Fibroblast of the aortic adventitia (primary cell): Measurements from ENCODE around the gene TREM2. TPM values are rescaled to one million over a fixed set of nuclear protein-coding genes. Genes with fewer than 3 reads are reported as not detected.

Source experiments
- DNase-seq: peaks from one replicate; pipeline ENCODE4 v3.0.0-alpha.2; 2010; ENCODE audit warnings: low read depth
- H3K4me3 ChIP-seq: 2 replicates; pipeline ENCODE4 v1.5.1; 2011; ENCODE audit warnings: low read depth, mild to moderate bottlenecking, control low read depth, low read length, moderate library complexity
- CTCF ChIP-seq: IDR thresholded peaks from 2 replicates; pipeline ENCODE4 v1.5.1; 2011; ENCODE audit warnings: mild to moderate bottlenecking, low read length, control low read depth, inconsistent platforms; ENCODE audit not compliant: insufficient read depth
- total RNA-seq: library from RNA; depleted of rRNA; stranded (reverse); fragments of >200 nt; gene quantifications from 2 replicates; pipeline ENCODE4 v1.2.3, GENCODE V29; 2012; ENCODE audit warnings: low replicate concordance

TREM2 gene
- total RNA-seq, 1 donor = not detected

- DNase-seq = no peak
- H3K4me3 ChIP-seq = no peak overlapping the region
- no peak for TF ChIP-seq CTCF
These were observed 6.9 kb downstream of the TREM2 start for GRCh38 chr6:41156001-41156400.

- peak; percentile 7 for DNase-seq
- no peak overlapping the region for H3K4me3 ChIP-seq
- TF ChIP-seq CTCF = no peak
These were observed 7.6 kb downstream of the TREM2 start for GRCh38 chr6:41155132-41155805.

- no peak for TF ChIP-seq CTCF
- DNase-seq = no peak
- H3K4me3 ChIP-seq = no peak within 1 kb of the TSS
These were observed 8.8 kb downstream of the TREM2 start, which contains the start of gene TREML1 for GRCh38 chr6:41153992-41154625. TREML1 (minus strand) TSS chr6:41154347; CDS start chr6:41154288, 59 bp downstream.

GRCh38 chr6:41153451-41153850, 9.5 kb downstream of the TREM2 start:
- no peak for TF ChIP-seq CTCF
- no peak for DNase-seq
- no peak overlapping the region for H3K4me3 ChIP-seq

GRCh38 chr6:41150671-41151070, 12.2 kb downstream of the TREM2 start:
- no peak overlapping the region for H3K4me3 ChIP-seq
- DNase-seq = no peak
- TF ChIP-seq CTCF = no peak

- H3K4me3 ChIP-seq = no peak overlapping the region
- no peak for TF ChIP-seq CTCF
- no peak for DNase-seq
These were observed 15.0 kb downstream of the TREM2 start for GRCh38 chr6:41147917-41148316.
